ENCODE measurements around the gene CDH24.
A peak's percentile ranks its signal among the peaks of the same experiment; 100 is the strongest.

The CDH24 gene

GRCh38 chr14:23093104-23093503, 35.8 kb upstream of the CDH24 start:
- peak overlapping the region; percentile 86; the same call in 1 of the 2 replicates for H3K9ac ChIP-seq (ENCODE audit: low read depth, low read length)
- no peak for ATAC-seq (ENCODE audit: insufficient read depth, low read depth)
- DNase-seq: no peak
- H3K4me3 ChIP-seq (ENCODE audit: low read depth in 1 of 2, low read length in 2 of 2): peak overlapping the region in 1 of 2 experiments; percentile 68; a peak in 1 of 4 replicates
- peaks cover 86% of the 10 kb centered on the region for H3K79me2 ChIP-seq (ENCODE audit: insufficient read depth, low read length)
- H4K20me1 ChIP-seq (ENCODE audit: insufficient read depth, low read length): peaks cover 39% of the 10 kb centered on the region
- H2AFZ ChIP-seq (ENCODE audit: low read depth, low read length): no peak overlapping the region
- peaks cover 65% of the 10 kb centered on the region for H3K36me3 ChIP-seq (ENCODE audit: insufficient read depth, low read length)
- H3K27me3 ChIP-seq (ENCODE audit: insufficient read depth, low read length, poor library complexity): no peaks in the 10 kb centered on the region
- no peak for TF ChIP-seq EZH2 (IDR thresholded peaks at IDR 0.05; ENCODE audit: borderline replicate concordance, low read depth, low read length, severe bottlenecking)
- no peak for TF ChIP-seq CTCF (IDR thresholded peaks at IDR 0.05; ENCODE audit: borderline replicate concordance, extremely low read depth, low read length, poor library complexity, severe bottlenecking)
- no peak overlapping the region for H3K27ac ChIP-seq (ENCODE audit: low read length)
- no peaks in the 10 kb centered on the region for H3K9me3 ChIP-seq (ENCODE audit: insufficient read depth, low read length, severe bottlenecking)
- peaks cover 32% of the 10 kb centered on the region for H3K4me1 ChIP-seq (ENCODE audit: insufficient read depth, low read length)
- H3K4me2 ChIP-seq (ENCODE audit: insufficient read depth, low read length): peak overlapping the region; percentile 96

- peaks cover 34% of the 10 kb centered on the region for H4K20me1 ChIP-seq (ENCODE audit: insufficient read depth, low read length)
- peaks cover 21% of the 10 kb centered on the region for H3K4me1 ChIP-seq (ENCODE audit: insufficient read depth, low read length)
- H3K79me2 ChIP-seq (ENCODE audit: insufficient read depth, low read length): peaks cover 84% of the 10 kb centered on the region
- H3K9me3 ChIP-seq (ENCODE audit: insufficient read depth, low read length, severe bottlenecking): no peaks in the 10 kb centered on the region
- H3K36me3 ChIP-seq (ENCODE audit: insufficient read depth, low read length): peaks cover 73% of the 10 kb centered on the region
- ATAC-seq (ENCODE audit: insufficient read depth, low read depth) (no peak), DNase-seq (no peak)
- no peak overlapping the region for H3K4me2 ChIP-seq (ENCODE audit: insufficient read depth, low read length)
- no peak overlapping the region for H3K4me3 ChIP-seq (ENCODE audit: low read depth in 1 of 2, low read length in 2 of 2)
- H3K27ac ChIP-seq (ENCODE audit: low read length): no peak overlapping the region
- no peak overlapping the region for H3K9ac ChIP-seq (ENCODE audit: low read depth, low read length)
- H3K27me3 ChIP-seq (ENCODE audit: insufficient read depth, low read length, poor library complexity): no peaks in the 10 kb centered on the region
- no peak overlapping the region for H2AFZ ChIP-seq (ENCODE audit: low read depth, low read length)
- no peak for TF ChIP-seq EZH2 (IDR thresholded peaks at IDR 0.05; ENCODE audit: borderline replicate concordance, low read depth, low read length, severe bottlenecking)
- no peak for TF ChIP-seq CTCF (IDR thresholded peaks at IDR 0.05; ENCODE audit: borderline replicate concordance, extremely low read depth, low read length, poor library complexity, severe bottlenecking)
Measured at GRCh38 chr14:23091294-23092225, 34.2 kb upstream of the CDH24 start.

- H3K27ac ChIP-seq (ENCODE audit: low read length): no peak overlapping the region
- peaks cover 15% of the 10 kb centered on the region for H3K4me1 ChIP-seq (ENCODE audit: insufficient read depth, low read length)
- no peak overlapping the region for H3K4me2 ChIP-seq (ENCODE audit: insufficient read depth, low read length)
- no peaks in the 10 kb centered on the region for H3K27me3 ChIP-seq (ENCODE audit: insufficient read depth, low read length, poor library complexity)
- no peak for DNase-seq
- no peak overlapping the region for H2AFZ ChIP-seq (ENCODE audit: low read depth, low read length)
- peaks cover 82% of the 10 kb centered on the region for H3K79me2 ChIP-seq (ENCODE audit: insufficient read depth, low read length)
- peaks cover 36% of the 10 kb centered on the region for H4K20me1 ChIP-seq (ENCODE audit: insufficient read depth, low read length)
- no peak for ATAC-seq (ENCODE audit: insufficient read depth, low read depth)
- TF ChIP-seq CTCF (IDR thresholded peaks at IDR 0.05; ENCODE audit: borderline replicate concordance, extremely low read depth, low read length, poor library complexity, severe bottlenecking): no peak
- TF ChIP-seq EZH2 (IDR thresholded peaks at IDR 0.05; ENCODE audit: borderline replicate concordance, low read depth, low read length, severe bottlenecking): no peak
- no peak overlapping the region for H3K4me3 ChIP-seq (ENCODE audit: low read depth in 1 of 2, low read length in 2 of 2)
- H3K36me3 ChIP-seq (ENCODE audit: insufficient read depth, low read length): peaks cover 87% of the 10 kb centered on the region
- H3K9ac ChIP-seq (ENCODE audit: low read depth, low read length): no peak overlapping the region
- H3K9me3 ChIP-seq (ENCODE audit: insufficient read depth, low read length, severe bottlenecking): no peaks in the 10 kb centered on the region
Measured at GRCh38 chr14:23090254-23090636, 32.9 kb upstream of the CDH24 start.
